OCI-LY7 (cell line): ENCODE measurements around the gene OR10A4. TPM values are rescaled to one million over a fixed set of nuclear protein-coding genes. Genes with fewer than 3 reads are reported as not detected.
"Not testable (repeated sequence)": the region's sequence is repeated elsewhere in the genome, so short reads cannot be mapped to it uniquely, and the experiment has no call there.

Source experiments
- BruUV-seq: library from RNA; stranded (reverse); fragments of 400-500 nt; replicated peaks from 2 replicates; lab custom pipeline; 2021; lab: Mats Ljungman, UMichigan
- CTCF ChIA-PET: fragments of 300-600 bp; sonication (Branson Sonifier 250); formaldehyde crosslinking; loops from one replicate; lab custom pipeline; 2022; ENCODE audit warnings: antibody characterized with exemption; ENCODE audit not compliant: unreplicated experiment; lab: Charles Lee
- POLR2A ChIA-PET: fragments of 300-600 bp; sonication (Branson Sonifier 250); formaldehyde crosslinking; loops from one replicate; lab custom pipeline; 2022; ENCODE audit warnings: antibody characterized with exemption; lab: Charles Lee
- DNase-seq: peaks from one replicate; pipeline ENCODE4 v3.0.0-alpha.2; 2015; ENCODE audit warnings: low spot score
- H2AFZ ChIP-seq: fragments of 200-600 bp; sonication (generic), shearing (Covaris generic); 2 replicates; pipeline ENCODE4 v1.6.1; 2014; ENCODE audit warnings: mild to moderate bottlenecking, antibody characterized with exemption, low read length, moderate library complexity
- H3K27ac ChIP-seq: fragments of 200-600 bp; sonication (generic); 2 replicates; pipeline ENCODE4 v1.5.1; 2014; ENCODE audit warnings: mixed run types, low read depth, mild to moderate bottlenecking, moderate library complexity, low read length, inconsistent platforms; ENCODE audit not compliant: poor library complexity, severe bottlenecking
- H3K36me3 ChIP-seq: fragments of 200-600 bp; sonication (generic); 2 replicates; pipeline ENCODE4 v1.6.1; 2014; ENCODE audit warnings: mild to moderate bottlenecking, antibody characterized with exemption, low read length, moderate library complexity, mixed read lengths; ENCODE audit not compliant: insufficient read depth
- H3K4me1 ChIP-seq: fragments of 200-600 bp; sonication (generic); 2 replicates; pipeline ENCODE4 v1.5.1; 2014; ENCODE audit warnings: mild to moderate bottlenecking, low read length; ENCODE audit not compliant: insufficient read depth, poor library complexity, severe bottlenecking
- H3K4me2 ChIP-seq: fragments of 200-600 bp; sonication (generic); 2 replicates; pipeline ENCODE4 v1.6.1; 2014; ENCODE audit warnings: mild to moderate bottlenecking, low read length
- H3K4me3 ChIP-seq: fragments of 200-600 bp; sonication (generic); 2 replicates; pipeline ENCODE4 v1.5.1; 2014; ENCODE audit warnings: mild to moderate bottlenecking, low read depth, low read length; ENCODE audit not compliant: poor library complexity, severe bottlenecking
- H3K79me2 ChIP-seq: fragments of 200-600 bp; sonication (generic); 2 replicates; pipeline ENCODE4 v1.6.1; 2016; ENCODE audit warnings: low read depth, mild to moderate bottlenecking, low read length, moderate library complexity, mixed read lengths; ENCODE audit not compliant: insufficient read depth
- H3K9me2 ChIP-seq: fragments of 200-600 bp; sonication (generic); 2 replicates; pipeline ENCODE4 v1.6.1; 2016; ENCODE audit warnings: mild to moderate bottlenecking, low read length, mixed read lengths; ENCODE audit not compliant: insufficient read depth
- H3K9me3 ChIP-seq: fragments of 200-600 bp; sonication (generic); 2 replicates; pipeline ENCODE4 v1.6.1; 2014; ENCODE audit warnings: mild to moderate bottlenecking, mixed run types, low read length, mixed read lengths
- H4K20me1 ChIP-seq: fragments of 200-600 bp; sonication (generic); 2 replicates; pipeline ENCODE4 v1.6.1; 2014; ENCODE audit warnings: mild to moderate bottlenecking, antibody characterized with exemption, low read length, moderate library complexity, mixed read lengths; ENCODE audit not compliant: insufficient read depth
- EZH2phosphoT487 ChIP-seq: fragments of 200-600 bp; sonication (generic); IDR thresholded peaks from 2 replicates; pipeline ENCODE4 v1.6.1; 2018; ENCODE audit warnings: low read depth, borderline replicate concordance, mild to moderate bottlenecking, mixed run types, antibody characterized with exemption, low read length, moderate library complexity, mixed read lengths
- intact Hi-C: fragments of 100-400 bp; cut with micrococcal nuclease; formaldehyde crosslinking; loops from one replicate; pipeline ENCODE4 v1.10.0; 2022; ENCODE audit not compliant: unreplicated experiment
- total RNA-seq, 2 experiments: library from RNA; depleted of rRNA in 1 of 2; stranded (reverse); fragments of >200 nt in 1 of 2; shearing (Covaris generic) in 1 of 2; gene quantifications; 2 replicates each; pipeline ENCODE4 v1.2.3, GENCODE V29; 2014 to 2022
- TF ChIP-seq, protein P1 (sequence below): fragments of 200-600 bp; sonication (generic); conservative IDR thresholded peaks from 2 replicates; pipeline ENCODE4 v1.5.1; 2014; ENCODE audit warnings: mild to moderate bottlenecking, antibody characterized with exemption, low read length, moderate library complexity, mixed read lengths

The OR10A4 gene
- total RNA-seq, 2 experiments from 2014 or later, result not detected

DNA sequence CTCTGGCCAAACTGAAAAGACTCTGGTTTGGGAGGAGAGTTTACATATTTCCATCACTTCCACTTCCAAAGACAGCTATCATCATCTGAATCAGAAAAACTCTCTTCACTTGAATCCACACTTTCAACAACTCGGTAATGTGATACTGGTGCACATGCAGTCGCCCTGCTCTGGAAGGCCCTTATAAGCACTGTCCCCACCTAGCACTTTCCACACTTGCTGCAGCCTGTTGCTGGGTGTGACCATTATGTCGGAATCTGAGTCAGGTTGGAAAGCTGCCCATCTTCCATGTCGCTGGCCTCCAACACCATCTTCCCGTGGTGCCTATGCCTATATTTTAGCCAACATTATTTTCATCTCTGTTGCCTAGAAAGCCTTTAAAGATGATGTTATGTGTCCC is 32.1 kb upstream of the OR10A4 start:
- Histone ChIP-seq H3K4me1 (no peaks in the 10 kb centered on the region), H3K9me2 (peaks cover 5% of the 10 kb centered on the region; the same call in 1 of the 2 replicates), H3K79me2 (no peaks in the 10 kb centered on the region), H3K36me3 (no peaks in the 10 kb centered on the region), H3K9me3 (no peaks in the 10 kb centered on the region), H2AFZ (no peak overlapping the region), H3K4me2 (no peak overlapping the region), H4K20me1 (no peaks in the 10 kb centered on the region), H3K27ac (no peak overlapping the region), H3K4me3 (no peak overlapping the region)
- intact Hi-C loops, result no loop called here
- no peak for DNase-seq
- no TSS peak for BruUV-seq
- CTCF ChIA-PET, result no interaction called here
- POLR2A ChIA-PET, result no interaction called here
- TF ChIP-seq, protein P1, sequence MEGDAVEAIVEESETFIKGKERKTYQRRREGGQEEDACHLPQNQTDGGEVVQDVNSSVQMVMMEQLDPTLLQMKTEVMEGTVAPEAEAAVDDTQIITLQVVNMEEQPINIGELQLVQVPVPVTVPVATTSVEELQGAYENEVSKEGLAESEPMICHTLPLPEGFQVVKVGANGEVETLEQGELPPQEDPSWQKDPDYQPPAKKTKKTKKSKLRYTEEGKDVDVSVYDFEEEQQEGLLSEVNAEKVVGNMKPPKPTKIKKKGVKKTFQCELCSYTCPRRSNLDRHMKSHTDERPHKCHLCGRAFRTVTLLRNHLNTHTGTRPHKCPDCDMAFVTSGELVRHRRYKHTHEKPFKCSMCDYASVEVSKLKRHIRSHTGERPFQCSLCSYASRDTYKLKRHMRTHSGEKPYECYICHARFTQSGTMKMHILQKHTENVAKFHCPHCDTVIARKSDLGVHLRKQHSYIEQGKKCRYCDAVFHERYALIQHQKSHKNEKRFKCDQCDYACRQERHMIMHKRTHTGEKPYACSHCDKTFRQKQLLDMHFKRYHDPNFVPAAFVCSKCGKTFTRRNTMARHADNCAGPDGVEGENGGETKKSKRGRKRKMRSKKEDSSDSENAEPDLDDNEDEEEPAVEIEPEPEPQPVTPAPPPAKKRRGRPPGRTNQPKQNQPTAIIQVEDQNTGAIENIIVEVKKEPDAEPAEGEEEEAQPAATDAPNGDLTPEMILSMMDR, result no peak
- no peak for TF ChIP-seq EZH2phosphoT487

DNA sequence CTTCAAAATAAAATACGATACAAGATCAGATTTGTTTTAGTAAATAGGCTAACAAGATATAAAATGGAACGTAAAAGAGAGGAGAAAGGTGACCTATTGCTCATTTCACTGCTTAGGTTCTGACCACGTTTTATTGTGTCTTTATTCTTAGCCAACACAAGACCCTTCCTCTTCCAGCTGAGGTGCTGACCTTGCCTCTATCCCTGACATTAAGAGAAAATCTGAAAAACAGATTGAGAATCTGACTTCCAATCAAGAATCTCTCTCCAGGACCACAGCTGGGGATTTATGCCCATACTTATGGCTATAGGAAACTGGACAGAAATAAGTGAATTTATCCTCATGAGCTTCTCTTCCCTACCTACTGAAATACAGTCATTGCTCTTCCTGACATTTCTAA is 31.0 kb upstream of the OR10A4 start, which contains the start of gene OR10A5:
Gene OR10A5 (plus strand): TSS at position 301 of the 400 bp plus-strand sequence. CDS start 0 bp downstream, at position 301.
- DNase-seq, result no peak
- TF ChIP-seq EZH2phosphoT487, result no peak
- TF ChIP-seq, protein P1, result no peak
- ChIA-PET CTCF (no interaction called here), POLR2A (interaction anchor here (1.5 kb wide), 1 partner anchor 12 kb away, joined by 5 read pairs; no protein-coding TSS in a partner anchor)
- H3K4me3 ChIP-seq, result no peak within 1 kb of the TSS
- H3K9me2 ChIP-seq, result peaks cover 5% of the 10 kb centered on the region; the same call in 1 of the 2 replicates
- no peak within 1 kb of the TSS for H3K4me2 ChIP-seq
- H3K27ac ChIP-seq, result no peak within 1 kb of the TSS
- no peaks in the 10 kb centered on the region for H3K36me3 ChIP-seq
- H4K20me1 ChIP-seq, result no peaks in the 10 kb centered on the region
- H2AFZ ChIP-seq, result no peak within 1 kb of the TSS
- no TSS peak for BruUV-seq
- intact Hi-C loops, result no loop called here
- H3K4me1 ChIP-seq, result no peaks in the 10 kb centered on the region
- H3K79me2 ChIP-seq, result no peaks in the 10 kb centered on the region
- no peaks in the 10 kb centered on the region for H3K9me3 ChIP-seq

DNA sequence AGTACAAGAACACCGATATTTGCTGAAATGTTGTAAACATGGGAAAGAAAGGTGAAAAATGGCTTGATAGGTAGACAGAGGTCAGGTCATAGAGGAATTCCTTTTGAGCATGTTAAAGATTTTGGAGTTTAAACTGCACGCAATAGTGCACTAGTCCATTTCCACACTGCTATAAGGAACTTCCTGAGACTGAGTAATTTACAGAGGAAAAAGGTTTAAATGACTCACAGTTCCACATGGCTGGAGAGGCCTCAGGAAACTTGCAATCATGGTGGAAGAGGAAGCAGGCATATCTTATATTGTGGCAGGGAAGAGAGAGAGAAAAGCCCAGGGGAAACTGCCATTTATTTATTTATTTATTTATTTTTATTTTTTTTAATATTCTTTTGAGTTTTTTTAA is 25.9 kb upstream of the OR10A4 start:
- no peak for TF ChIP-seq EZH2phosphoT487
- TF ChIP-seq, protein P1, result no peak
- H3K4me3 ChIP-seq, result no peak overlapping the region
- POLR2A ChIA-PET, result interaction anchor here (0.6 to 0.7 kb wide), 2 partner anchors 14 to 955 kb away, joined by 3 to 4 read pairs; no protein-coding TSS in a partner anchor
- H3K4me1 ChIP-seq, result no peaks in the 10 kb centered on the region
- DNase-seq, result no peak
- CTCF ChIA-PET, result no interaction called here
- intact Hi-C loops, result no loop called here
- H3K4me2 ChIP-seq, result no peak overlapping the region
- H3K36me3 ChIP-seq, result no peaks in the 10 kb centered on the region
- BruUV-seq, result no TSS peak
- no peaks in the 10 kb centered on the region for H3K9me2 ChIP-seq
- peaks cover 10% of the 10 kb centered on the region; the same call in 1 of the 2 replicates for H3K9me3 ChIP-seq
- no peaks in the 10 kb centered on the region for H3K79me2 ChIP-seq
- H3K27ac ChIP-seq, result no peak overlapping the region
- no peak overlapping the region for H2AFZ ChIP-seq
- no peaks in the 10 kb centered on the region for H4K20me1 ChIP-seq

DNA sequence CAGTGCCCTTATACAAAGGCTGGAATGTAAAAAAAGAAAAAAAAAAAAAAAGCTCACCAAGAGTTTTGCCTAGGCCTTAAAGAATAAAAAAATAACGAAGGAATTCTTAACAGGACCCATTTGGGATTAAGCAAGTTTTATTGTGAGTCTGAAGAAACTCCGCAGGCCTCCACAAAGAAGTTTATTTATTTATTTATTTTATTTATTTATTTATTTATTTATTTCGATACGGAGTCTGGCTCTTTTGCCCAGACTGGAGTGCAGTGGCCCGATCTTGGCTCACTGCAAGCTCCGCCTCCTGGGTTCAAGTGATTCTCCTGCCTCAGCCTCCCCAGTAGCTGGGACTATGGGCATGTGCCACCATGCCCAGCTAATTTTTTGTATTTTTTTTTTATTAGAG is 21.6 kb upstream of the OR10A4 start:
- BruUV-seq, H3K27ac ChIP-seq, H3K4me2 ChIP-seq, H4K20me1 ChIP-seq, H2AFZ ChIP-seq, DNase-seq, H3K79me2 ChIP-seq, H3K9me2 ChIP-seq, H3K4me1 ChIP-seq, intact Hi-C loops, CTCF ChIA-PET, H3K36me3 ChIP-seq, H3K4me3 ChIP-seq: not testable (repeated sequence)
- POLR2A ChIA-PET, result interaction anchor here (0.6 to 1.2 kb wide), 3 partner anchors 8 to 736 kb away, joined by 3 to 6 read pairs (median 3); partner anchors contain the start of gene OR10A2
- H3K9me3 ChIP-seq, result peaks cover 10% of the 10 kb centered on the region; the same call in 1 of the 2 replicates
